Colonic mucosa (tissue), 4 donors: Measurements from ENCODE around the gene EMCN. TPM values are rescaled to one million over a fixed set of nuclear protein-coding genes. Genes with fewer than 3 reads are reported as not detected.

ENCODE experiments used
- DNase-seq: peaks from one replicate; pipeline ENCODE4 v3.0.0-alpha.2; 2020
- H3K27ac ChIP-seq: fragments of 200-600 bp; one replicate; pipeline ENCODE4 v1.8.0; 2021
- H3K27me3 ChIP-seq: fragments of 200-600 bp; one replicate; pipeline ENCODE4 v1.8.0; 2021
- H3K36me3 ChIP-seq: fragments of 200-600 bp; one replicate; pipeline ENCODE4 v1.8.0; 2021
- H3K4me1 ChIP-seq: fragments of 200-600 bp; one replicate; pipeline ENCODE4 v1.8.0; 2021; ENCODE audit warnings: mild to moderate bottlenecking
- H3K4me3 ChIP-seq: fragments of 200-600 bp; one replicate; pipeline ENCODE4 v1.8.0; 2021
- H3K9ac ChIP-seq, 2 donors: one replicate each; pipeline ENCODE4 v1.7.0; 2013; ENCODE audit warnings: control low read depth in 2 of 2, low read depth in 2 of 2, low read length in 2 of 2
- H3K9me3 ChIP-seq: fragments of 200-600 bp; one replicate; pipeline ENCODE4 v1.8.0; 2021
- intact Hi-C: fragments of 100-400 bp; cut with DNase I; formaldehyde crosslinking; loops from one replicate; pipeline ENCODE4 v1.14.1; 2022
- total RNA-seq, 2 donors: library from RNA; stranded (reverse); fragmentation: NEBNext Ultra II Directional in 1 of 2; extraction: Animal tissue kit (Norgen Biotek cat#: 25700) in 1 of 2; gene quantifications; one replicate each; pipeline ENCODE4 v1.2.1, GENCODE V29; 2021
- TF ChIP-seq, protein P1 (sequence below): fragments of 200-600 bp; IDR thresholded peaks from one replicate; pipeline ENCODE4 v1.8.0; 2022; ENCODE audit warnings: antibody characterized with exemption, mild to moderate bottlenecking
- donor health status: healthy.
- donor health status: DM: no; HTN: no; CAD: no.
- donor health status: DM: no; HTN: no; CAD: no.

The EMCN gene
- total RNA-seq, 2 donors from 2014 or later: 2.8 to 7.1 TPM

- no peak overlapping the region for H3K27ac ChIP-seq
Observed at GRCh38 chr4:100525686-100526085, 7.9 kb upstream of the EMCN start.

GRCh38 chr4:100519205-100519604 is 1.4 kb upstream of the EMCN start:
- H3K27me3 ChIP-seq: no peaks in the 10 kb centered on the region
- H3K27ac ChIP-seq: no peak overlapping the region
- H3K9me3 ChIP-seq: no peaks in the 10 kb centered on the region
- intact Hi-C loops: no loop called here
- no peak for DNase-seq
- no peak overlapping the region for H3K4me3 ChIP-seq
- no peaks in the 10 kb centered on the region for H3K4me1 ChIP-seq
- no peak overlapping the region for H3K9ac ChIP-seq
- no peaks in the 10 kb centered on the region for H3K36me3 ChIP-seq
- TF ChIP-seq, protein P1, sequence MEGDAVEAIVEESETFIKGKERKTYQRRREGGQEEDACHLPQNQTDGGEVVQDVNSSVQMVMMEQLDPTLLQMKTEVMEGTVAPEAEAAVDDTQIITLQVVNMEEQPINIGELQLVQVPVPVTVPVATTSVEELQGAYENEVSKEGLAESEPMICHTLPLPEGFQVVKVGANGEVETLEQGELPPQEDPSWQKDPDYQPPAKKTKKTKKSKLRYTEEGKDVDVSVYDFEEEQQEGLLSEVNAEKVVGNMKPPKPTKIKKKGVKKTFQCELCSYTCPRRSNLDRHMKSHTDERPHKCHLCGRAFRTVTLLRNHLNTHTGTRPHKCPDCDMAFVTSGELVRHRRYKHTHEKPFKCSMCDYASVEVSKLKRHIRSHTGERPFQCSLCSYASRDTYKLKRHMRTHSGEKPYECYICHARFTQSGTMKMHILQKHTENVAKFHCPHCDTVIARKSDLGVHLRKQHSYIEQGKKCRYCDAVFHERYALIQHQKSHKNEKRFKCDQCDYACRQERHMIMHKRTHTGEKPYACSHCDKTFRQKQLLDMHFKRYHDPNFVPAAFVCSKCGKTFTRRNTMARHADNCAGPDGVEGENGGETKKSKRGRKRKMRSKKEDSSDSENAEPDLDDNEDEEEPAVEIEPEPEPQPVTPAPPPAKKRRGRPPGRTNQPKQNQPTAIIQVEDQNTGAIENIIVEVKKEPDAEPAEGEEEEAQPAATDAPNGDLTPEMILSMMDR: no peak

More at GRCh38 chr4:100525686-100526085, 7.9 kb upstream of the EMCN start:
- Histone ChIP-seq H3K27me3 (no peaks in the 10 kb centered on the region), H3K4me3 (no peak overlapping the region), H3K36me3 (no peaks in the 10 kb centered on the region), H3K9me3 (no peaks in the 10 kb centered on the region), H3K9ac (no peak overlapping the region), H3K4me1 (no peaks in the 10 kb centered on the region)
- no peak for DNase-seq
- TF ChIP-seq, protein P1: no peak
- intact Hi-C loops: no loop called here

DNA sequence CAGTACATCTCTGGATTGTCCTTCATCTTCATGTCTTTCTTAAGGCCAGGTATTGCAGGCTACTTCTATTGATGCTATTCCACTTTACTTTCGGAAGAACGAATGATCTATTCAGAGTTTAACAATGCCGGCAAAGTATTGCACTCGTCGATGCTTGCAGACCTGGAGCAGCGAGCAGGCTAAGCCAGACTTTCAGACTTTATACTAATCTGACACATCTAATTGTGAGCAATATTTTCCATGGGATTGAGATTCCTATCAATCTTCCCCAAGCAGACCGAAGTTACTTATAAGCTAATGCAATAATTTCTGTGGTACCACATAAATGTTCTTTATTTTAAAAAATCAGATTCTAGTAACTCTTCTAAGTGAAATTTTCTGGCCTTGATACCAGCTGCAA is 1.6 kb downstream of the EMCN start:
- H3K27me3 ChIP-seq: no peaks in the 10 kb centered on the region
- no peak overlapping the region for H3K27ac ChIP-seq
- H3K9me3 ChIP-seq: no peaks in the 10 kb centered on the region
- intact Hi-C loops: no loop called here
- DNase-seq: no peak
- TF ChIP-seq, protein P1: no peak
- no peaks in the 10 kb centered on the region for H3K4me1 ChIP-seq
- no peak overlapping the region for H3K4me3 ChIP-seq
- no peaks in the 10 kb centered on the region for H3K36me3 ChIP-seq
- H3K9ac ChIP-seq: no peak overlapping the region

- Histone ChIP-seq H3K4me1 (no peaks in the 10 kb centered on the region), H3K9me3 (no peaks in the 10 kb centered on the region), H3K27ac (no peak overlapping the region), H3K9ac (no peak overlapping the region), H3K27me3 (no peaks in the 10 kb centered on the region), H3K36me3 (no peaks in the 10 kb centered on the region), H3K4me3 (no peak overlapping the region)
- TF ChIP-seq, protein P1: no peak
- intact Hi-C loops: no loop called here
- no peak for DNase-seq
Observed at GRCh38 chr4:100511896-100512295, 5.9 kb downstream of the EMCN start.

DNA sequence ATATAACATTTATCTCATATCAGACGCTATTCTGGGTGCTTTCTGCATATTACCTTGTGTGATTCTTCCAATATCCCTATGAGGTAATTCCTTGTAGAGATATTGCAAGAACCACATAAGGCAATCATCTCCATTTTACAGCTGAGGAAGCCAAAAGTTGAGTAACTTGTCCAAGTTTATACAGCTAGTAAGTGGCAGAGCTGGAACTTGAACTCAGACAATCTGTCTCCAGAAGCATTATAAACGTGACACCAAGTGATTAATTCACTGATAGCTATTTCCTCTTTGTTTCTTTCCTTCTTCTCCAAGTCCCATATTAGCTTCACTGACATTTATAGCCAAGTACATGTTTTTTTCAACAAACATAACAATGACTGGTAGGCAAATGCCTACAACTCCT is 7.3 kb downstream of the EMCN start:
- no peaks in the 10 kb centered on the region for H3K36me3 ChIP-seq
- DNase-seq: no peak
- H3K9me3 ChIP-seq: no peaks in the 10 kb centered on the region
- intact Hi-C loops: no loop called here
- H3K27ac ChIP-seq: no peak overlapping the region
- no peak overlapping the region for H3K4me3 ChIP-seq
- no peaks in the 10 kb centered on the region for H3K27me3 ChIP-seq
- TF ChIP-seq, protein P1: no peak
- H3K9ac ChIP-seq: no peak overlapping the region
- H3K4me1 ChIP-seq: no peaks in the 10 kb centered on the region

- intact Hi-C loops: no loop called here
- no peaks in the 10 kb centered on the region for H3K4me1 ChIP-seq
- TF ChIP-seq, protein P1: no peak
Observed at GRCh38 chr4:100509386-100509785, 8.4 kb downstream of the EMCN start.

More at GRCh38 chr4:100509386-100509785, 8.4 kb downstream of the EMCN start:
- H3K36me3 ChIP-seq: no peaks in the 10 kb centered on the region
- H3K27ac ChIP-seq: no peak overlapping the region
- H3K27me3 ChIP-seq: no peaks in the 10 kb centered on the region
- no peak overlapping the region for H3K9ac ChIP-seq
- H3K9me3 ChIP-seq: no peaks in the 10 kb centered on the region
- H3K4me3 ChIP-seq: no peak overlapping the region
- no peak for DNase-seq
